M059J (cell line): Measurements from ENCODE around the gene MSI1. TPM values are rescaled to one million over a fixed set of nuclear protein-coding genes. Genes with fewer than 3 reads are reported as not detected.

Experiments used
- DNase-seq: peaks from one replicate; pipeline ENCODE4 v3.0.0-alpha.2; 2012; ENCODE audit warnings: low read depth
- total RNA-seq: library from RNA; depleted of rRNA; stranded (reverse); fragments of >200 nt; shearing (Covaris generic); gene quantifications from 2 replicates; pipeline ENCODE4 v1.2.3, GENCODE V29; 2014

Gene MSI1
- total RNA-seq, 1 experiment from 2014 or later = not detected

DNA sequence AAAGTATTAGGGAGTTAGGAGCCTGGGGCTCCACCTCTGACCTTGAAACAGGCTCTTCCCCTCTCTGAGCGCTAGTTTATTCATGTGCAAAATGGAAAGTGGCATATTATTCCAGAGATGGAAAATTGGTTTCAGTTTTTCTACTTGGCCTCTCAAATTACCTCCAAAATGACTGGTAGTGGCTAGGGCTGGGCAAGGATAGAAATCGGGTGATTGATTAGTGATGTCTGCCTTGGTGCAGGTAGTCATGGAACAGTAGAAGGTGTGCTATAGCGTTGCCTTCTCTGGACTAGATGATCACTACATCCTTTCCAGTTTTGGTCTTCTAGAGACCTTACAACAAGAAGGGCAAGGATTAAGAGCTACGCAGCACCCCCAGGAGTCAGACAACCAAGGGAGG is 8.6 kb upstream of the MSI1 start:
- no peak for DNase-seq

DNA sequence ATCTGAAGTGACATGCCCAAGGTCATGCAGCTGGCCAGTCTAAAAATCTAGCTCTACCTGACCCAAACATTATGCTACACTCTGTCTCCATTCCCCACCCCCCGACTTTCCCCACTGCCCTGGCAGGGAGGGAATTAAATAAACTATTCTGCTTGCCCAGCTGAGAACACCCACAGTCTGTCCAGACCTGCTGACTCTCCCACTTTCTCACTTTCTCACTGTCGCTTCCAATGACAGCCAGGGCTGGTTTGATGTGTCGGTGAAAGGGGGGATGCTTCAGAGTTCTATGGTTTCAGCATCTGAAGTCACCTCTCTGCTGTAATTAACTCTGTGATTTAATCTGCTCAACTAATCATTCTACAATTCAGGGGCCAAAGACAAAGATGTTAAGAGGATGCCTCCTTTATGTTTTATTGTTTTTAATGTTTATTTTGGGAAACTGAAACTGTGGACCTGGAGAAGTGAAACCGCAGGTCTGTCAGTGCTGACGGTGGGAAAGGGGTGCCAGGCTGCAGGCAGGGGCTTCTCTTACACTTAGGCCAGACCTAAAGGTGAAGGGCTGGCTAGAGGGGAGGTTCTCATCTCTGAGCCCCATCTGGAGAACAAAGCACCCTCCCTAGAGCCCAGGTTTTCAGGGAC is 8.1 kb upstream of the MSI1 start:
- no peak for DNase-seq

DNA sequence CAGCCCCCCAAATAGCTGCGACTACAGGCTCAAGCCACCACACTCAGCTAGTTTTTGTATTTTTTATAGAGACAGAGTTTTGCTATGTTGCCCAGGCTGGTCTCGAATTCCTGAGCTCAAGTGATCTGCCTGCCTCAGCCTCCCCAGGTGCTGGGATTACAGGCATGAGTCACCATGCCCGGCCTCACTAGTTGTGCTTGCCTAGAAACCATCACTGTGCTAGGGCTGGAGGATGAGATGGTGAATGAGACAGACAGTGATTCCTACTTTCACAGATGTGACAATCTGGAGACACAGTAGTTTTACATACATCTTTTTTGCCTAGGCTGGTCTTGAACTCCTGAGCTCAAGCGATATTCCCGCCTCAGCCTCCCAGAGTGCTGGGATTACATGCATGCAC is 7.5 kb upstream of the MSI1 start:
- DNase-seq = peak; percentile 62

DNA sequence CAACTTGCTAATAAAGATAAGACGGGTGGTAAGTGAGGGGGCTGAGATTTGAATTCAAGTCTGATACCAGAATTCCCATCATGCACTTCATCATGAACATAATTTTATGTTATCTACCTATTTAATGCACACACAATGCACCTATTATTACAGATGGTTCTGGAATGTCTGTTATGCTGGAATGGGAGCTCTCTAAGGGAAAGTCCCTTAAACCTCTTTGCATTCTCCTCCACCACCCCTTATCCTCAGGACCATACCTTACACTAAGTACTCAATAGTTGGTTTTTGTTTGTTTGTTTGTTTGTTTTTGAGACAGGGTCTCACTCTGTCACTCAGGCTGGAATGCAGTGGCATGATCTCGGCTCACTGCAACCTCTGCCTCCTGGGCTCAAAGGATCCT is 7.0 kb upstream of the MSI1 start:
- no peak for DNase-seq

DNA sequence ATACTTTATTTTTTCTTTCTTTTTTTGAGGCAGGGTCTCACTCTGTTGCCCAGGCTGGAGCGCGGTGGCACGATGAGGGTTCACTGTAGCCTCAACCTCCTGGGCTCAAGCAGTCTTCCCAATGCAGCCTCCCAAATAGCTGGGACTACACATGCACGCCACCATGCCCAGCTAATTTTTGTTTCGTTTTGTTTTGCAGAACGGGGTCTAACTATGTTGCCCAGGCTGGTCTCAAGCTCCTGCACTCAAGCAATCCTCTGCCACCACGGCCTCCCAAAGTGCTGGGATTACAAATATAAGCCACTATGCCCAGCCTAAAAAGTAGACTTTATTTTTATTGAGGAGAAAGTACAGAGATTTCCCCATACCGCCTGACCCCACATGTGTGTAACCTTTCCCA is 4.7 kb upstream of the MSI1 start:
- DNase-seq = no peak

- no peak for DNase-seq
Measured at GRCh38 chr12:120370343-120371243, 1.6 kb upstream of the MSI1 start.

GRCh38 chr12:120369603-120370342 is 809 bp upstream of the MSI1 start:
- DNase-seq = no peak

DNA sequence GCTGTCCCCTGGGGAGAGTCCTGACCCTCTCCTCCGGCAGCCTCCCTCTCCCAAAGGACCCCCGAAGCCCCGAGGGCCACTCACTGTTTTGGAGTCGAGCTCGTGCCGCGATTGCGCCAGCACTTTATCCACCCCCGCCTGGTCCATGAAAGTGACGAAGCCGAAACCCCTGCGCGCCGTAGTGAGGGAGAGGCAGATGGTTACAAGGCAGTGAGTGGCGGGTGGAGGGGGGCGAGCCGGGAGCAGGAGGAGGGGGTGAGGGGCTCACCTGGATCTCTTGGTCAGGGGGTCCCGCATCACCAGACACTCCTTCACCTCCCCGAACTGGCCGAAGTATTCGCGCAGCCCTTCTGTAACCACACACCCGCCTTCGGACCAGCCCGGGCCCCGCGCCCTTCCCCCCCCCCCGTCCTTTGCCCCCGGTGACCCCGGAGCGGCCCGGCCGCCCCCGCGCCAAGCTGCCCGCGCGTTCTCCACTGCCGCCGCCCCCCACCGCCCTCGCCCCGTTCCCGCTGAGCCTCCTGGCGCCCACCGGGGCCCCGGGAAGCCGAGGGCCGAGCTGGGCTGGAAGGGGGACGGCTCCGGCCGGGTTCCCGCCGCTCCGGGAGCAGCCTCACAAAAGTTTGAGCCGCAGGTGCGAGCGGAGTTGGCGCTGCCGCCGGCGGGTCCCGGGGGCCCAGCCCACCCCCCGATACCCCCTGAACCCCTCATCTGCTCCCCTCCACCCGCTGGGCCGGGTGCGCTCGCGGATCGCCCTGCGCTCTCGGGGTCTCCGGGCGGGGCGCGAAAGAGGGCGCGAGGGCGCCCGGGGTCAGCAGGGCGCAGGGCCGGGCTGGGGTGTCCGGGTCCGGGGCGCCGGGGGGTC is 808 bp downstream of the MSI1 start:
- no peak for DNase-seq

DNA sequence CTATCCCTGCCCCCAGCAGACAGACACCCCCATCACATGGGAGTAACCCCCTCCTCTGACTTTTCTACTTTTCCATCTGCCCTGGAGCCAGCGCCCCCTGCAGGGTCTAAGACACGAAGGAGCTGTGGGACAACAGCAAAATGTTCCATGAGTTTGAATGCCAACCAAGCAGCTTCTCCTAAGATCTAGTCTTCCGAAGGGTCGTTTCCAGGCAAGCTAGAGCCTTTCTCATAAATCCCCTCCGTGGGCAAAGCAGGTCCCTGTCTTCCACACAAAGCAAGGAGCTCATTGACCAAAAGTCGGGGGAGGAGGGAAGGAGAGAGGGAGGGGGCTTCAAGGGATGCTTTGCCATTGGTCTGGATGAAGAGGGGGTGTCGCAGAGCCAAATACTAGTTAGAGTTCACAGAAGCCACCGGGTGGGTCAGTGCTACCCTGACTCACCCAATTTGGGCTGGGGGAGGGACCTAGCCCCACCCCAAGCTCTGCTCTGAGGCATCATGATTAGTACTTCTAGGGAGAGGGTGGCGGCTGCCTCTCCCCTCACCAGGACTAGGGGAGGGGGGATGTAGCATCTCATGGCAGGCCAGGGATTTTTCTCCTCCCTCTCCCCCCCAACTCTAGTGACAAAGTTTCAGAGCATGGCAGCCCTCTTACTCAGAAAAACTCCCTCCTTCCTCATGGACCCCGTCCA is 1.6 kb downstream of the MSI1 start:
- DNase-seq = no peak

- no peak for DNase-seq
Measured at GRCh38 chr12:120366845-120367232, 2.1 kb downstream of the MSI1 start.

DNA sequence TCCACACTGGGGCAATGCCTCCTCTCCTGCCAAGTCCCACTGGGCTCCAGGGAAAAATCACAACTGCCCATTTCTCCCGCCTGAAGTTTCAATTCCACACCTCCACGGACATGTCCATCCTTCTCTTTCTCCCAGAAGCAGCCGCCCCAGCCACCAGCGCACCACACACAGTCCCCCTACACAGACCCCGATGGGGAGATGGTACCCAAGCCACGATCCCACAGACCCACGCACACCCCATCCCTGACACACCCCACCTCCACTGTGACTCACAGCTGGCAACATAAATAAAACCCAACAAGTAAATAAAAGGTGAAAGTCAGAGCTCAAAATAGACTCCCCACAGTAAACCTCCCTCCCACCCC is 2.6 kb downstream of the MSI1 start:
- no peak for DNase-seq

DNA sequence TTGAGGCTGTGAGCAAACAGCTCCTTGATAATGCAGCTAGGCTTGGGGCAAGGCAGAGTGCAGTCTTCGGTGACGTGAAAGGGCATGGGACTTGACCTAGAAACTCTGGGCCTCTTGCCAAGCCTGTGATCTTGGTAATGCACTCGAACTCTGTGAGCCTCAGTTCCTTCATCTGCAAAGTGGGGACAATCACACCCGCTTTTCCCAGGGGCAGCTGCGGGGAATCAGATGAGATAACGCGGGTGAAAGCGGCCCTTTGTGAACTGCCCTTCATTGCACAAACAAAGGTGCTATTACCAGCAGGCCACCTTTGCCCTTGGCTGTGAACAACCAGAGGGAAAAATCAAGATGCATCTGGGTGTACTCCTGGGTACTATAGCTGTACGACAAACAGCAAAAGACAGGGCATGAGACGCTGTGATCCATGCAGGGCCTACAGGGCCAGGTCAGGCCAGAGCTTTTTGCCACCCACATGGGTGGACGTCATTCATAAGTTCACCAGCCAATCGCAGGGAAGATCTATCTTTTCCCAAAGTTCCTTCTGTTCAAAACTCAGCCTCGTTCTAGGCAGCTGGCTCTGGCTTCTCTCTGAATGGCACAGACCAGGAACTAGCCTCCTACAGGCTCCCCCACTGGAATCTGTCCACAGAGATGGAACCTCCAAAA is 3.2 kb downstream of the MSI1 start:
- no peak for DNase-seq

- no peak for DNase-seq
Measured at GRCh38 chr12:120364487-120364886, 4.5 kb downstream of the MSI1 start.

GRCh38 chr12:120363274-120363855 is 5.6 kb downstream of the MSI1 start:
- DNase-seq = no peak

DNA sequence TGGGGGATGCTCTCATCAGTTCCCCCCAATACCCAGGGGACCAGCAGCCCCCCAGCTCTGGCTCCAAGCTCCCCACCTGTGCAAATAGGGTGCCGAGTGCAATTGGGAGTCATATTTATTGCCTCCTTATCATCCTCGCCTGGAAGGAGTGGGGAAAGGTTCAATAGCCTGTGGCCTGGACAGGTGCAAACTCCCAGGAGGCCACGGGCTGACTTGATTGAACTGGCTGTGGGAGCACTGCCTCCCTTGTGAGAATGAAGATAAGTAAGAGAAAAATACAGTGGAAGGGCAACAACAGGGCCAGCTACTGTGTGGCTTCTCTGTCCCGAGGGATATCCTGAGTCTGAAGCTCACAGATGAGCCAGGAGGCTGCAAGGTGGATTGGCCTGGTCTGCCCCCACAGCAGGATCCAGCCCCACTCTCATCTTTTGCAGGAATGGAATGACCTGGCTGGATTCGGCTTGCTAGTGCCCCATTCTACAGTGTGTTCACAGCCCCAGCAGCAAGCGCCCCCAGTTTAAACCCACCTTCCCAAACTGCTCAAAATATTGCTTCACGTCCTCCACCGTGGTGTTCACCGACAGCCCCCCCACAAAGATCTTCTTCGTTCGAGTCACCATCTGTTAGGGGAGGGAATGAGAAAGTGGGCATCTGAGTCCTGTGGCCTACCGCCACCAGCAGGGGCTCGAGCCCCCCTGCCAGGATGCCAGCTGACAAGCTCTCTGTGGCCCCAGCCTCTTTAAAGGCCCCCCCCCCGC is 6.3 kb downstream of the MSI1 start:
- DNase-seq = no peak

GRCh38 chr12:120361506-120362208 is 7.3 kb downstream of the MSI1 start:
- DNase-seq = peak; percentile 68

DNA sequence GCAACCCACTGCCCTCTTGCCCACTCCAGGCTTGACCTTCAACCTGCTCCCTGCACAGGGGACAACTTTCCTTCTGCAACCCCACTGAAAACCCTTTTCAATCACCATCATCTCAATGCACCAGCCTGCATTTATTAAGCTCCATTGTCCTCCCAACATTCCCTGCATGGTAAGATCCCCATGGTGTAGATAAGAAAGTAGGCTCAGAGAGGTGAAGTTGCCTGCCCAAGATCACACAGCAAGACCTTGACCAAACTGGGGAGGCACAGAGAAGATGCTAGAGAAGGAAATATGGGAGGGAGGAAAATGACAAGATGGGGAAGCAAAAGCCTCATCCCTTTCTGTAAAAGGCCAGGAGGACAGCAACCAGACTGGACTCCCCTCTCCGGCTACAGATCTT is 9.8 kb downstream of the MSI1 start:
- DNase-seq = no peak

- DNase-seq = no peak
Measured at GRCh38 chr12:120358412-120359100, 10.4 kb downstream of the MSI1 start.
